Measurements from ENCODE around the gene ZNF675.
"Not testable (repeated sequence)": the region's sequence is repeated elsewhere in the genome, so short reads cannot be mapped to it uniquely, and the experiment has no call there.

Gene ZNF675

GRCh38 chr19:23686621-23687423 lies at the start of gene ZNF675:
TSS of gene ZNF675 (minus strand) at chr19:23687212. CDS start at chr19:23687033, 179 bp downstream.
- peak; percentile 96 for DNase-seq (ENCODE audit: low spot score)

GRCh38 chr19:23730729-23731465 lies 43.9 kb upstream of the ZNF675 start:
- not testable (repeated sequence) for DNase-seq (ENCODE audit: low spot score)

GRCh38 chr19:23724161-23724560 lies 37.1 kb upstream of the ZNF675 start:
- not testable (repeated sequence) for DNase-seq (ENCODE audit: low spot score)

GRCh38 chr19:23718802-23719201 lies 31.8 kb upstream of the ZNF675 start:
- no peak for DNase-seq (ENCODE audit: low spot score)

- no peak for DNase-seq (ENCODE audit: low spot score)
Observed at GRCh38 chr19:23716792-23717191, 29.8 kb upstream of the ZNF675 start.

GRCh38 chr19:23709347-23709746 lies 22.3 kb upstream of the ZNF675 start:
- no peak for DNase-seq (ENCODE audit: low spot score)

- no peak for DNase-seq (ENCODE audit: low spot score)
Observed at GRCh38 chr19:23706657-23707056, 19.6 kb upstream of the ZNF675 start.

GRCh38 chr19:23699521-23699860 lies 12.5 kb upstream of the ZNF675 start:
- no peak for DNase-seq (ENCODE audit: low spot score)

GRCh38 chr19:23698711-23699520 lies 11.9 kb upstream of the ZNF675 start:
- DNase-seq (ENCODE audit: low spot score), result no peak

GRCh38 chr19:23692937-23693336 lies 5.9 kb upstream of the ZNF675 start:
- DNase-seq (ENCODE audit: low spot score), result not testable (repeated sequence)

GRCh38 chr19:23673132-23673531 lies 13.9 kb downstream of the ZNF675 start:
- no peak for DNase-seq (ENCODE audit: low spot score)

GRCh38 chr19:23668606-23669005 lies 18.4 kb downstream of the ZNF675 start:
- DNase-seq (ENCODE audit: low spot score), result not testable (repeated sequence)

GRCh38 chr19:23665651-23666410 lies 21.2 kb downstream of the ZNF675 start:
- DNase-seq (ENCODE audit: low spot score), result no peak

- DNase-seq (ENCODE audit: low spot score), result not testable (repeated sequence)
Observed at GRCh38 chr19:23649817-23650216, 37.2 kb downstream of the ZNF675 start.

Measured in Ammon's horn (tissue), 1 donor.